Measurements from ENCODE around the gene TFDP2.

GRCh38 chr3:141996437-141996836 is 152.9 kb downstream of the TFDP2 start:
- TF ChIP-seq CTCF (tag by site-specific recombination; IDR thresholded peaks at IDR 0.05) = no peak
- TF ChIP-seq ZNF416 (tag by site-specific recombination; IDR thresholded peaks at IDR 0.05) = no peak
- TF ChIP-seq ZBTB1 (tag by site-specific recombination; IDR thresholded peaks at IDR 0.05) = no peak
- TF ChIP-seq ZNF473 (tag by site-specific recombination; IDR thresholded peaks at IDR 0.05) = no peak
- TF ChIP-seq REST (tag by site-specific recombination; IDR thresholded peaks at IDR 0.05) = no peak
